GM18511 (cell line): Measurements from ENCODE around the gene AK4.
"Not testable (repeated sequence)": the region's sequence is repeated elsewhere in the genome, so short reads cannot be mapped to it uniquely, and the experiment has no call there.

Experiments used
- ATAC-seq: cut with Tn5 transposase; IDR thresholded peaks from one replicate; pipeline ENCODE4 v1.9.1; 2021; ENCODE audit warnings: mild to moderate bottlenecking, moderate library complexity; ENCODE audit not compliant: unreplicated experiment

AK4 gene

GRCh38 chr1:65150108-65150463 lies 2.1 kb downstream of the AK4 start:
- no peak for ATAC-seq

- no peak for ATAC-seq
Observed at GRCh38 chr1:65150583-65151263, 2.7 kb downstream of the AK4 start.

- ATAC-seq, result no peak
Observed at GRCh38 chr1:65151641-65152040, 3.6 kb downstream of the AK4 start.

- no peak for ATAC-seq
Observed at GRCh38 chr1:65153635-65154034, 5.6 kb downstream of the AK4 start.

GRCh38 chr1:65156910-65157545 lies 9.0 kb downstream of the AK4 start:
- no peak for ATAC-seq

DNA sequence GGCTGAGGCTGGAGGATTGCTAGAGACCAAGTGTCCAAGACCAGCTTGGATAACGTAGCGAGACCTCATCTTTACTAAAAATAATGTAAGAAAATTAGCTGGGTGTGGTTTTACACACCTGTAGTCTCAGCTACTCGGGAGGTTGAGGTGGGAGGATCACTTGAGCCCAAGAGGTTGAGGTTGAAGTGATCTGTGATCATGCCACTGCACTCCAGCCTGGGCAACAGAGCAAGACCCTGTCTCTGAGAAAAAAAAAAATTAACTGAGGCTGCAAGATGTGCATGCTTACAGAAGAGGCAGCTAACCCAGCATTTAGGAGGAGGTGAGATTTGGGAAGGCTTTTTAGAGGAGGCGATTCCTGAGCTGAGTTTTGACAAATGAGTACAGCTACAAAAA lies 9.5 kb downstream of the AK4 start:
- no peak for ATAC-seq

DNA sequence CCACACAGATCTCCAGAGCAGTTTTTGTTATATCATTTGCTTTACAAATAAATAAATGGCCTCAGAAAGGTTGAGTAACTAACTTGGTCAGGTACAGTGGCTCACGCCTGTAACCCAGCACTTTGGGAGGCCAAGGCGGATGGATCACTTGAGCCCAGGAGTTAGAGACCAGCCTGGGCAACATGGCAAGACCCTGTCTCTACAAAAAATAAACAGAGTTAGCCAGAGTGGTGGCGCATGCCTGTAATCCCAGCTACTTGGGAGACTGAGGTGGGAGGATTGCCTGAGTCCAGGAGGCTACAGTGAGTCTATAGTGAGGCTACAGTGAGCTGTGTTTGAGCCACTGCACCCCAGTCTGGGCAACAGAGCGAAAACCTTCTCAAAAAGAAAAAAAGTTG lies 11.3 kb downstream of the AK4 start:
- not testable (repeated sequence) for ATAC-seq

GRCh38 chr1:65159801-65160523 lies 12.0 kb downstream of the AK4 start:
- ATAC-seq, result no peak

GRCh38 chr1:65163201-65163805 lies 15.3 kb downstream of the AK4 start:
- ATAC-seq, result no peak

- not testable (repeated sequence) for ATAC-seq
Observed at GRCh38 chr1:65164101-65164500, 16.1 kb downstream of the AK4 start.

GRCh38 chr1:65164633-65165032 lies 16.6 kb downstream of the AK4 start:
- no peak for ATAC-seq

DNA sequence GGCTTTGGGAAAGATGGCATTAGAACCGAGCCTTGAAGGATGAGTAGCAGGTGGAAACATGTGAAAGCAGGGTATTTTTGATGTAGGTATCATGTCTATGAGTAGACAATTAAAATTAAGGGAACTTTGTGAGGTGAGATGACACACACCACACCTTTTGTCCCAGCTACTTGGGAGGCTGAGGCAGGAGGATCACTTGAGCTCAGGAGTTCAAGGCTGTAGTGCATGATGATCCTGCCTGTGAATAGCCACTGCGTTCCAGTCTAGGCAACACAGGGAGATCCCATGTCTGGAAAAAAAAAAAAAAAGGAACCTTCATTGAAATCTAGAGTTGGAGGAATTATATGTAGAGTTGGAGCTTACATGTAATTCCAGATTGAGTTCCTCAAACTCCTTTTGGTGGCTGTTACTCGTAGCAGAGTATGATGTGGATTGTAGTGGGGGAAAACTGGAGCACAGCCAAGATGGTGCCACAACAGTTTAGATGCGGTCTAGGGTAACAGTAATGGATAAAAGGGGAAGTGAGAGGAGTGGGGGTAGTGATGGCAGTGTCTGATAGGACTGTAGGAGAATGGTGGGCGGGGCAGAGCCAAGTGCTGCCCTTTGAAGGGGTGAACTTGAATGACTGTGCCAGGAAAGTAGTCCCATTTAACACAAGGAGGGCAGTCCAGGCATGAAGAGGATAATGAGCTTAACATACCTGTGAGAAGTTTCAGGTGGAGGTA lies 17.4 kb downstream of the AK4 start:
- peak; percentile 91 for ATAC-seq

- no peak for ATAC-seq
Observed at GRCh38 chr1:65166572-65167305, 18.7 kb downstream of the AK4 start.

- ATAC-seq, result no peak
Observed at GRCh38 chr1:65167586-65168242, 19.7 kb downstream of the AK4 start.

DNA sequence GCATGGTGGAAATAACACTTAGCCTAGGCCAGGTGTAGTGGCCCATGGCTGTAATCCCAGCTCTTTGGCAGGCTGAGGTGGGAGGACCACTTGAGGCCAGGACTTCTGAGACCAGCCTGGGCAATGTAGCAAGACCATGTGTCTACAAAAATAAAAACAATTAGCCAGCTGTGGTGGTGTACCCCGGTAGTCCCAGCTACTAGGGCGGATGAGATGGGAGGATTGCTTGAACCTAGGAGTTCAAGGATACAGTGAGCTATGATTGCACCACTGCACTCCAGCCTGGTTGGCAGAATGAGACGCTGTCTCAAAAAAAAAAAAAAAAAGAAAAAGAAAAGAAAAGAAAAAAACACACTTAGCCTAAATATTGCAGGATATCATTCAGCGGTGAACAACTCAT lies 20.9 kb downstream of the AK4 start:
- no peak for ATAC-seq

DNA sequence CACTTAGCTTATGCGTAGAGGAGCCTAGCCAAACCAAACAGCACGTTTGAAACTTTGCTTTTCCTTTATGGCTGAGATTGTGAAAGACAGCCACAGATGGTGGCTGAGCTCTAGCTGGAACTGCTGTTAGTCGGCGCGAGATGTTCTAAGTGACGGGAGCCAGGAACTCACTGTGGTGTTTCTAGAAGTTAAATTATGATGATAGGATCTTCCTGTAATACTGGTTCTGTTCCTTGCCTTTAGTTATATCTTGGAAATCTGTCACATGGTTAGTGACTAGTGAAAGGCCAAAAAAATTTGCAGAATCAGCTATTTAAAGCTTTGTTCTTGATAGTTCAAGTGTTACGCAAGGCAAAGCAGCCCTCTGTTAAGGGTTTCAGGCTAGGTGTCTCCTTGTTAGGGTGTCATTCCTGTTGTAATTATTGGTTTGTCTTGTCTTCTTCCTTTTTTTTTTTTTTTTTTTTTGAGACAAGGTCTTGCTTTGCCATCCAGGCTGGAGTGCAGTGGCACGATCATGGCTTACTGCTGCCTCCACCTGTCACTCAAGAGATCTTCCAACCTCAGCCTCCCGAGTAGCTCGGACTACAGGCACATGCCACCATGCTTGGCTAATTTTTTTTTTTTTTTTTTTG lies 22.6 kb downstream of the AK4 start:
- no peak for ATAC-seq

DNA sequence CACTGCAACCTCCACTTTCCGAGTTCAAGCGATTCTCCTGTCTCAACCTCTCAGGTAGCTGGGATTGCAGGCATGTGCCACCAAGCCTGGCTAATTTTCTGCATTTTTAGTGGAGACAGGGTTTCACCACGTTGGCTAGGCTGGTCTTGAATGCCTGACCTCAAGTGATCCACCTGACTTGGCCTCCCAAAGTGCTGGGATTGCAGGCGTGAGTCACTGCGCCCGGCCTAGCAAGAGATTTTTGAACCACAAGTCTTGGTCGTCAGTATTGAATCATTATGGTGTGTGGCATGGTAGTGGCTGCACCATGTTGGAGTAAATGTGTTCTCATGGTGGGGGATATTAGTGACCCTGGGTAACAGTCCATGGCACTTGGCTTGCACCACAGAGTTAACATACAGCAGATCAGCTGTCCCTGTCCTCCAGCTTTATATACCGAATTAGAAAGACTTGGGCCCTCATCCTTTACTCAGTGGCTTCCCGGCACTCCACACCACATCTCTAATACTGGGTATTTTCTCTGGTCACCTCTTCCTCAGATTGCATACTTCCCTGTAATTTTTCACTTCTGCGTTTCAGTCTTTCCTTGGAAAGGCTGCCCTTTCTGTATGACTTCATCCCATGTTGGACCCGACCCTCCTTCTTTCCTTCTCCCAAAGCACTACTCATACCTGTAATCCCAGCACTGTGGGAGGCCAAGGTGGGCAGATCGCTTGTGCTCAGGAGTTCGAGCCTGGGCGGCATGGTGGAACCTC lies 25.1 kb downstream of the AK4 start:
- no peak for ATAC-seq

- ATAC-seq, result peak; percentile 95
Observed at GRCh38 chr1:65174585-65174984, 26.6 kb downstream of the AK4 start.
